HG02870 (cell line): Measurements from ENCODE around the gene ABCA13.

ENCODE experiments used
- ATAC-seq: cut with Tn5 transposase; IDR thresholded peaks from one replicate; pipeline ENCODE4 v1.9.1; 2021; ENCODE audit warnings: mild to moderate bottlenecking, moderate library complexity; ENCODE audit not compliant: unreplicated experiment

The ABCA13 gene

DNA sequence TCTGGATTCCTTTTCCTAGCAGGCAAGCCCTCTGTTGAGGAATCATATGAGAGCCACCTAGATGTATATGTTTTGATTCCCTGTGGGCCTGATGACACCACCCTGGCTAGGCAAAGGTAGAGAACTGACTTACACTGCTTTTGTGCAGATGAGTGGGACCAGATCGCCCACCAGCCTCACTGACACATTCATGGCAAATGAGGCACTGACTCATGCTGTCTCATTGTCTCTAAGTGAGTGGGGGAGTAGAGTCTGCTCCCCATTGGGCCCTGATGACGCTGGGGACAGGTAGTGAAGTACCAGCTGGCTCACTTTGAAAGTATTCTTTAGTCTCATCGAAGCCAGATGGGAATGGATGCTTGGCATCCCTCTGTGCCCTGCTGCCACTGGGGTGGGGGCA lies 326.3 kb downstream of the ABCA13 start:
- no peak for ATAC-seq

DNA sequence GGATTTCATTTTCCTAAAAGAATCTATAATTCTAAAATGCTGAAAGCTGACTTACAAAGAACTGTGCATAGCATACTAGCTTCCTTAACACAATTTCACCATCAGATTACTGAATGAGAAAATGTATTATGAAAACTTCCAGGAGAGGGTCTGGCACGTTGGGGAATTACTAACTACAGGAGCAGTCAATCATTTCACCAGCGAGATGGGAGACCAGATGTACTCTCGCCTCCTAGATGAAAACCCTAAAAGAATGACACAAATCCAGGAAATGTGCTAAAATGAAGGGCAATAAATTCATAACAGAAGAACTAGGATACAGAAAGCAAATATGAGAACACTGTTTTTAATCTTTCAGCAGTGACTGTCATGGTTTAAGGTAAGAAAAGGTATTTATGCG lies 330.8 kb downstream of the ABCA13 start:
- no peak for ATAC-seq

DNA sequence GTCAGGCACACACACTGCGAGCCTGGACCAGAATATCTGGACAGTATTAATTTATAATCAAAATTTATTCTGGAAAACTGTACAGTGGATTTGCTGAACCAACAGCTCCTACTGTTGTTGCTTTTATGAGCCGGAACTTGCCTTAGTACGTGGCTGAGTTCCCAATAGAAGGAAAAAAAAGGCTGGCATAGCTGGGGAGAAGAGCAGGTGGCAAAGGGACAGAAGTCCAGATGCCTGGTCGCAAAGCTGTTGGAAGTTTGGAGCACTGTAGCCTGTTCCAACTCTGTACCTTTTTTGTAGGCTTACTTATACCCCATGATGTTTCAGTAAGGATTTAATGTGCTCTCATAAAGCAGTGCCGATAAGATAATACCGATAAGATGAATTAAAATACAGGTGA lies 333.8 kb downstream of the ABCA13 start:
- no peak for ATAC-seq

DNA sequence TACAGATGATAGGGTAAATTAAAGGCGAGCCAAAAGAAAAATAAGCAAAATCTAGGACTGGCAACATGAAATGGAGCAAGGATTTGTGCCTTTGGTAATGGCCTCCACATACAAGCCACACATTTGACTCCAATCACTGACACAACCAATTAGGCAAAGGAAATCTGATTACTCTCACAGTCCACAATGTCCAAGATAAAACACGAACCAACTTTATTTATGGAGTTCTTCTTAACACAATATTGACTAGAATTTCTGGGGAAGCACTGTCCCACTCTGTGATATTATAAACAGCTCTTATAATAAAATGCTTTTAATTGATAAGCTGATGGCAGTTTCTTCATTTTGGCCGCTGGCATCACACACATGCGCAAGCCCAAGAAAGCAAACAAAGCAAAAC lies 334.2 kb downstream of the ABCA13 start:
- ATAC-seq, result no peak

DNA sequence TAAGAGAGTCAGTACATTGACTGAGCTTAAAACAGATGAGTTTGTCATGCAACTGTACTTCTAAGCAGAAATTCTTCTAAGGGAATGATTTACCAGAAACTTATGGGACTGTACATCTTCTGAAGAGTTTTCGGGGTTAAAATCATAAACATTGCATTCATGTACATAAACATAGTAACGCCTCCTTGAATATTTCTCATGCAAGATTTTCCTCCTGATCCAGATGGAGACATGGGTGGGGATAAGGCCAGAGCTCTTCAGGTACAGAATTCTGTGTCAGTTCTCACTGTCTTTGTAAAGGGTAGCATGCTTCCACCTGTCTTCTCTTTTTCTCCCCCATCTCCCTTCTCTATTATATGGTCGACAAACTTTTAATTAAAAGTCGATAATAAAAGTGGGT lies 335.3 kb downstream of the ABCA13 start:
- no peak for ATAC-seq

DNA sequence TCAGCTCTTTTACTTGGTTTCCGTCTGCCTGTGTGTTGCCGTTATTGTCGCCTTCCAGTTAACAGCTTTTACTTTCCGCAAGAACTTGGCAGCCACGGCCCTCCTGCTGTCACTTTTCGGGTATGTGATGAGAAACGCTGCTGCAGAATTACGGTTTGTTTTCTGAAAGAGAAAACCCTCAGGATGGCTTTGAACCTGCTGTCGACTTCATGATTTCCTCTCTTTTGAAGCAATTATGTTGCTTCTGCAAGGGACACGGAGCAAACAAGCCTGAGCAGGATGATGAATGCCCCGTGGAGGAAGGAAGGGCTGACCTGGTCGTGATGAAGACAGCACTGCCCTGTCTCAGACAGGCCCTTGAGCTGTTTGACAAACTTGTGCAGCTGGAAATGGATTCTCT lies 339.8 kb downstream of the ABCA13 start:
- no peak for ATAC-seq

DNA sequence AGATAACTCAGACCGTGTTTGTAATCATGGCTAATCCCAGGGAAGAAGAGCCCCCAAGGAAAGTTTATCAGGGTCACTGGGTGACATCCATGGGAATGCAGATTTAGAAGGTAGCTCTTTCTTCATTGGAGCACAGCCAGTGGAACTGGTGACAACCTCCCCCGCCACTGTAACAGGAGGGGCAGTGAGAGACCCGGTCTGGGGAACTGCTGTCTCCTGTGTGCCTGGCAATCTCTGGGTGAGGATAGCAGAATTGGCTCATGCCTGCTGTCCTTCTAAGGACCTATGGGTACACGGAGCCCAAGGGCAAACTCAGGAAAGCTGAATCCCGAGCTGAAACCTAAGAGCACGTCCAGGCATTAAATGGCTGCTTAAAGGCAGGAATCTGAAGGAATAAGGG lies 341.6 kb downstream of the ABCA13 start:
- ATAC-seq, result no peak

DNA sequence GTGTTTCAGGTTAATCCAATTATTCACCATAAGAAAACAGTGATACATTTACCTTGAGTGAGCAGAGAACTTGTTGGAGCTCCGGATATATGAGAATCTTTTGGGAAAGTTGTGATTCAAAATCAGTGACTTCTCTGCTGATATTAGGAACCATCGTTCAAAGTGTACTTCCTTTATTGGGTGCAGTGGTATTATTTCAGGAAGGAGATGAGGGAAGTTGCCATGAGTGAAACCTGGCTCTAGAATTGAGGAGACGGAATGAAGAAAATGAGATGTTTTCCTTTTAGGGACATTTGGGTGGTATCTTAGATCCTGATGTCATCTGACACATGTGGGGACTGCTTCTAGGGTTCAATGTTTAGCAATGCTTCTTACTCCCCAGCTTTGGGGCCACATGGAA lies 343.9 kb downstream of the ABCA13 start:
- ATAC-seq, result no peak

DNA sequence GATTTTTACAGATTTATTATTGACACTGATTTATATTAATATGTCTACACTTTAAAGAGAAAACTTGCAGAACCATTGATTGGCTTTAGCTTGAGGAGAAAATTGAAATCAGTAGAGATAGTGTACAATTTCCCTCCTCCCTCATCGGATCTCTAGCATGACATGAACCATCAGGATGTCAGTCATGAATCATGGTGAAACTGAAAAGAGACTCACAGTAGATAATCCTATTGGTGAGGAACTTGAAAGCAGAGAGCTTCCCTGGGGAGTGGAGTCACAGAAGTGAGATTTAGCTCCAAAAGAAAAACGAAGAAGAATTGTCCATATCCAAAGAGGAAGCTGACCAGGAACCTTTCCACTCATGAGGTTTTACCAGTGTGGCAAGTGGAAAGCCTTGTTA lies 346.8 kb downstream of the ABCA13 start:
- ATAC-seq, result no peak

DNA sequence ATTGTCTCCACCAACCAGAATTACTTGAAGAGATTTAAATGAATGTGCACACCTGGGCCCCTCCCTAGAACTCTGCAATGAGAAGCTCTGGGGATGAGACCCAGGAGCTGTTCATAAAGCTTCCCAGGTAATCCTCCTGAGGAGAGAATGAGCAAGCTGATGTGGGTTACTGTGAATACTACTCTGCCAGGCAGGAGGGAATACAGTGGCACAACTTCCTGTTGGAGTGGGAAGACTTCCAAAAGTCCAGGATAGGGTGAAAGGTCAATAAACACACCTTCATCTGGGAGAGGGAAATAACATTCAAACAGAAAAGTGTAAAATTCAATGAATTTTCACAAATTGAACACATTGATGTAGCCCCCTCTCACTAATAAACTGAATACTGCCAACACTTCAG lies 351.4 kb downstream of the ABCA13 start:
- no peak for ATAC-seq

DNA sequence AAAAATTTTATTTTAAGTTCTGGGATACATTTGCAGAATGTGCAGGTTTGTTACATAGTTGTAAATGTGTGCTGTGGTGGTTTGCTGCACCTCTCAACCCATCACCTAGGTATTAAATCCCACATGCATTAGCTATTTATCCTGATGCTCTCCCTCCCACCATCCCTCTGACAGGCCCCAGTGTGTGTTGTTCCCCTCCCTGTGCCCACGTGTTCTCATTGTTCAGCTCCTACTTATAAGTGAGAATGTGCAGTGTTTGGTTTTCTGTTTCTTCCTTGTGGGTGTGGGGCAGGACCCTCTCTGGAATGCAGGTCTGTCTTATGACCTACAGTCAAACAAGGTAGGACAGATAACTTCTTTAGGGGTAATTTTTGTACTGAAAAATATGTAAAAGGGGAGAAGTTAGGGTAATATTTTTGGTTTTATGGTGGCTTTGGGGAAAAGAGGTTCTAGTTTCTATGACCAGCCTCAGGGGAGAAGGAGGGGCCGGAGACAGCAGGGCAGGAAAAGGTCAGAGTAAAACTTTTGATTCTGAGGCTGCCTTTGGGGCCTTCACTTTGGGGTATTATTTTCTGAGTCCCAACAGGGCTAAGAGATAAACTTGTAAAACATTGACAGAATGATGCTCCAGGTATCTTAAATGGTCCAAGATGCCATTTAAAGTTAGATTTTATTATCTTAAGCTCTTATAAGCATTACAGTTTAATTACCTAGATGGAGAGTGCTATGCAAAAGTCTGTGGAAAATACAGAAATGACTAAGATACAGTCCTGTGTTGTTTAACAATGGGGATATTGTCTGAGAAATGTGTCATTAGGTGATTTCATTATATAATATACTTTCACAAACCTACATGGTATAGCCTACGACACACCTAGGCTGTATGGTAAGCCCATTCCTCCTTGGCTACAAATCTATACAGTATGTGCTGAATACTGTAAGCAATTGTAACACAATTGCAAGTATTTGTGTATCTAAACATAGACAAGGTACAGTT lies 354.8 kb downstream of the ABCA13 start:
- no peak for ATAC-seq

DNA sequence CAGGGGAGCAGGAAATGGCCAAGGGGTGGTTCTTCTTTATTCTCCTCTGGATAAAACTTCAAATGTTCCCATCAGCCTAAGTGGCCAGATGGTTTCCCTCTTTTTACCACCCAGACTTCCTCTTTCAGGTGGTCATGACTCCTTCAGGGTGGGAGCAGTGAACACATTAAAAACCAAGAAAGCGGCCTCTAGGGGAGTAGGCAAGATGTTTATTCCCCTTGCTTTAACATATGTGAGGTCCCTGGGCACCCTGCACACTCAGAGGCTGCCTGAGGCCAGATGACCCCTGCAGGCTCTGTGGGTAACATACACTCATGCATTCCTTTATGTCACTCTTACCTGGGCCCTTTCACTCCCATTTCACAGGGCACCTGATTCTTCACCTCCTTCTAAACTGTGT lies 357.4 kb downstream of the ABCA13 start:
- no peak for ATAC-seq

DNA sequence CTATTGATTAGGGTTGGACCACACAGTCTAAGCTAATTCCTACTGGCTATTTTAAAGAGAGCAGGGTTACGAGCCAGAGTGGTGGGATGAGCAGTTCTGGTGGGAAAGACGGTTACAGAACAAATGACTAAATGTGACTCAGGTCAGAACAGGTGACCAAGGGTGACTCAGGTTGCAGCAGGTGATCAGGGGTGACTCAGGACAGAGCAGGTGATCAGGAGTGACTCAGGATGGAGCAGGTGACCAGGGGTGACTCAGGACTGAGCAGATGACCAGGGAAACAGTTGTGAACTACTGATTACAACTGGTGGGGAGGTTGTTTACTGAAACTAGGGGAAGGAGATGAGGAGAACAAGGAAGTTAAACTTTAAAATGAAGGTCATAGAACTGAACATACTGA lies 366.3 kb downstream of the ABCA13 start:
- ATAC-seq, result no peak

DNA sequence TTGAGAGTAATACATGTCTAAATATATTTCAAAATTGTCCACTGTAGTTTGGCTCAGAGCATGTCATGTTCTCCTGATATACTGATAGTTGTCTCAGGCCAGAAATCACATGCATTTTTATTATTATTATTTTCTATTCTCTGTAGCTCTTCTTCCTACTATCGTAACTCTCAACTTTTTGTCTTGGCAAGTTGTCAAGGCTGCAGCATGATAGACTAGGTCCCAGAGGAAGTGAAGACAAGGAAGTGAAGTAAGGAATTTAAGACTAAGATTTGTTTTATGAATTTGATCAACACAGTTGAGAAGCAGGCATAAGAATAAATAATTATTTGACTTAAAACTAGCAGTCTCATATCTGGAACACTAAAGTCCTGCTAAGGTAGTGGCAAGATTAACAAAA lies 369.5 kb downstream of the ABCA13 start:
- ATAC-seq, result no peak

DNA sequence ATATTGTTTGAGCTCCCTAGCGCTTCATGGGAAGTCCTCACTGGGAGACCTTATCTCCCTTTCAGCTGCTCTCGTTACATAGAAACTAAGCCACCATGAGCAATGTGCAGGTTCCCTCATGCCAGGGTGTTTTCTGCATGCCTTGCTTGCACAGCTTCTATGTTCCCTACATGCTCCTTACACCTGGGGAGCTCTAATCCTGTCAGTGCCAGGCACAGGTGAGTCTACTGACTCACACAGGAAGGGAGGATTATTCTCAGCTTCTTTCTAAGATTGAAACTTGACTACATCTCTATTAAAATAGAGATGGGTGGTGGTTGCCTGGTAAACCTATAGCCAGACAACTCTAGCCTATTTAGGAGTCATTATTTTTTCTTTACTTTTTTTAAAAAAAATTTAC lies 377.4 kb downstream of the ABCA13 start:
- no peak for ATAC-seq

DNA sequence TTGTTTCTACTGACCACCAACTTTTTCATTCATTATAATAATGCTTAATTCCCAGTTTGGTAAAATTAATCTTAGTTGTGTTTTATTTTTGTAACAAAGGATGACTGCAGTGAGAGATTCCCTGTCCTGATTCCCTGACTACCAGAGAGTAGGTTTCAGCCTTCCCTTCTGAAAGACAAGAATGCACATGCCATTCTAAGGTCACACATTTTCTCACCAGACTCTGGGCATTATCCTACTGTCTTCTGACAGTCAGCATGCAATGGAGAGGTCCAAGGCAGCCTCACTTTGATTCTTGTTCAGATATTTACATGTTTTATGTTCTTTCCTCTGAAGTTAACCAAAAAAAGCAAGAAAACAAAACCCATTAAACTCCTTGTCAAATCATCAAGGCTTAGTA lies 380.4 kb downstream of the ABCA13 start:
- ATAC-seq, result no peak

DNA sequence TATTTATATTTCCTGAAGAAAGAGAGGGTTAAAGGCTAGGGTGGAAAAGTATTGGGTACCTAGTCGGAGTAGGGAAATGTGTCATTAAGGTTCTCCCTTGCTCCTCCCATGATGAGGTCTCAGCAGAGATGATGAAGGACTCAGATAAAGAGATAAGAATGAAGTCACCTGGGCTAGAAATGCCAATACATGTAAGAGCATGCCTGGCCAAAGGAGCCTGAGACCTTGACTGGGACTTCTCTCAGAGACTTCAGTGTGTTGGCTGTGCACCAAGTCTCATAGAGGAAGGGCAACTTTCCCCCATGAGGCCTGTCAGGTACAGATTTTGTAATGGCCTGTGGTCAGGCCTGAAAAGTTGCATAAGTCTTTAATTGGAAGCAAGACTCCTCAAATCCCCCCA lies 392.1 kb downstream of the ABCA13 start:
- no peak for ATAC-seq

DNA sequence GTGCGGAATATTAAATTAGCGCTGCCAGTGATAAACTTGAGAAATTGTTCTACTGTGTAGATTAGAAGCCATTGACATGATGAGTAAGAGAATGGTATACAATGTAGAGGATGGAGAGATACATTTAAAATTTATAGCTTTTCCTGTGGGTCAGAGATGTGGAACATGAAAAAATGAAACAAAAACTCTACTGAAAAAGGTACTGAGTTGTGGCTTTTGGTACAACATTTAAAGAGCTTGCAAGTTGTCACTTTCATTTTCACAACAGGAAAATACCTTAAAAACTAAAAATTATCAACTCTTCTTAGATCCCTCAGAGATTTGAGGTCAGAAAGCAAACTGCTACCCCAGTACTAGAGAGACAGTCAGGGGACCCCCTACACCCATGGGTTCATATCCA lies 404.3 kb downstream of the ABCA13 start:
- no peak for ATAC-seq

DNA sequence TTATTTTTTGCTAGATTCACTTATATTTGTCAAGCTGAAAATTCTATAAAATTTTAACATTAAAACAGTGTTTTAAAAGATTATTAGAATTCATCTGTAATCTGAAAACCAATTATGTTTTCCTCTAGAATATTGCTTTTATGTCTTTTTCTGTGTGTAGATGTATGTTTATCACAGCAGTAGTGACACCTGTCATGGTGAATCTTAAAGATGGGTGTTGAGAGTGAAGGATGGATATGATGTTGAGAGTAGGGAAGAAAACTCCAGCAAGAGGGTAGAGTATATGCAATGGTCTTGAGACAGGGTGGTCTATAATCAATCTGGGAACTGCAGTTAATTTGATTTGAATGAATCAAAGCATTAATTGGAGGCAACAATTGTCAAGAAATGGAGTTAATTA lies 416.2 kb downstream of the ABCA13 start:
- no peak for ATAC-seq

DNA sequence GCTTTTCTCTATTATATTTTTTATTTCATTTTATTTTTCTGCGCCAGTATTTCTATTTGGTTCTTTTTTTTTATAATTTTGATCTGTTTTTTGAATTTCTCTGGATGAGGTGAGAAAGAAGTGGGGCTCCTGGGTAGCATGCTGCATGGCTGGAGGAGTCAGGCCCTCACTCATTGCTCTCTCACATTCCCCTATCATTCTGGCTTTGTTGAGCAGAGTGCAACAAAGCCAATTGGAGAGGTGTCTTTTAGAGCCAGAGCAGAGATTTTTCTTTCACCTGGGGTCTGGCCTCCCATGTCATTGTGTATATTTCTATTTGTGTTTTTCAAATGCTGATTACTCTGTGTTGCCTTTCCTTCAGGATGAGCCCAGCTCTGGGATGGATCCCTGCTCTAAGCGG lies 423.1 kb downstream of the ABCA13 start:
- no peak for ATAC-seq

DNA sequence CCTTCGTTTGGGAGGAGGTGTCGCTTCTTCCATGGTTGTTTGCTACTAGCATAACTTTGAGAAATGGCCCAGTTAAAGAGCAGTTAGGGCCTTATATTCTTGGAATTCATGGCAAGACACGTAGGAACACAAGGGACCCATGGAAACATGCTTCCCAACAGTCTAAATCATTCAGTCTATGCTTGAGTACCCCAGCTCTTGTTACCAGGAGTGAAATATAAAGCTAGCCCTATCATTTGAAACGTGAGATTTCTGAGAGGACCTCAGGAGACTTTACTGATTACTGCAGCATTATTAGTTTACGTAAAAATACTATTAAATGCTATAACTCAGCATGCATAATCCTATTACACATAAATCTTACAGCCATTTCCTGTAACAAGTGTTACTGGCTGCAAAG lies 424.5 kb downstream of the ABCA13 start:
- ATAC-seq, result no peak

DNA sequence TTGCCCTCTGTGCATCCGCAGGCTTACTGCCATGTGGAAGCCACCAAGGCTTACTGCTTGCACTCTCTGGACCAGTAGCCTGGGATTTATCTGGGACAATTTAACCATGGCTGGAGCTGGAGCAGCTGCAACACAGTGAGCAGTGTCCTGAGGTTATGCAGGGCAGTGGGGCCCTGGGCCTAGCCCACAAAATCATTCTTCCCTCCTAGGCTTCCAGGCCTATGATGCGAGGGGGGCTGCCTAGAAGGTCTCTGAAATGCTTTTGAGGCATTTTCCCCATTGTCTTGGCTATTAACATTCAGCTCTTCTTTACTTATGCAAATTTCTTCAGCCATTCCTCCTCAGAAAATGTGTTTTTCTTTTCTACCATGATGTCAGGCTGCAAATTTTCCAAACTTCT lies 439.4 kb downstream of the ABCA13 start:
- ATAC-seq, result no peak

DNA sequence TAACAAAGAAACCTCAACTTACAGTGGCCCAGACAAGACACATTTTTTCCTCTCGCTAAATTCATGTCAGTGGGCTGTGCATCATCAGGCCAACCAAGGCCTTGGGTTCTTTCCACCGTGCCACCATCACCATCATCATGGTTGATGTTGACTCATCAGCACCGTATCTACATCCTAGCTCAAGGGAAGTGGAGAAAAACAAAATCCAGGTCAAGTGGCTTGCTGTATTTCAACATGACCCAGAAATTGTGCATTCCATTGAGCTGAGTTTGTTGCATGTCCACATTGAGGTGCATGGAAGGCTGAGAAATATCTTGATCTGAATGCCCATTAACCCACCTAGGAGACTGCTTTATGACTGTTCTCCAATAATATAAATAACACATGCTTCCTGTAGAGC lies 440.7 kb downstream of the ABCA13 start:
- ATAC-seq, result no peak
